ENCODE results near the gene RANBP17. TPM values are rescaled to one million over a fixed set of nuclear protein-coding genes. Genes with fewer than 3 reads are reported as not detected.

RANBP17 gene
- total RNA-seq, 1 donor from 2014 or later, result 9.6 TPM

GRCh38 chr5:171092194-171092593 is 230.4 kb downstream of the RANBP17 start:
- peak; percentile 58 for DNase-seq (ENCODE audit: low read depth)

DNA sequence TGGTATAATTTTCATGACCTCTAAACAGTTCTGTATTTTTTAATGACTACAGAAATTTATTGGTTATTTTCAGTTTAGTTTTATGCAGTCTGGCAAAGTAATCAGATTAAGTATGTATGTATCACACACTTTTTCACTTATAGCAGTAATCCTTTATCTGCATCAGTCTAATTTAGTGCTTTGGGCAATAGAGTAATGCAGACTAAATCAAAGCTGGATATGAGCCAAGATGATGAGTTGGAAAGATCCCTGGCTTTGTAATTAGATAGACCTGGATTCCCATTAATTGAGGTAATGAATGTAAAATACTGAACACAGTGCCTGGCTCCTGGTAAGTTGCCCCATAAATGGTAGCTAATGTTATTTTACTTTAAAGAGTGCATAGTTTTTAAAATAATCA is 231.8 kb downstream of the RANBP17 start:
- no peak for DNase-seq (ENCODE audit: low read depth)

DNA sequence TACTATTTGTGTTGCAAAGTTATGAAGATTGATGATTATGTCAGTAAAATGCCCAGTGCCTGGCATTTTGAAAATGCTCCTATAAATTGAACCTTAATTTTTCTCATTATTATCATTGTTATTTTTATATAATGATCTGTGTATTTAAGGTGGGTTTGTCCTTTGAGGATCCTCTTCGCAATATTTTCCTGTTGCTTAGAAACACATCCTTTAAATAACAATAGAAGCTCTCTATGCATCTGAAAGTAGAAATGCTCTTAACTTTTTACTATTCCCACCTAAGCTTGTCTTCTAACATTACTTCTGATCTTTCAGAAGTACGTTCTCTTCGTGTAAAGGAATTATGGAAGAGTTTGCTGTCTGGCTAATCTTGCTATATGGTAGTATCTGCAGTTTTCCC is 232.5 kb downstream of the RANBP17 start:
- DNase-seq (ENCODE audit: low read depth), result no peak

DNA sequence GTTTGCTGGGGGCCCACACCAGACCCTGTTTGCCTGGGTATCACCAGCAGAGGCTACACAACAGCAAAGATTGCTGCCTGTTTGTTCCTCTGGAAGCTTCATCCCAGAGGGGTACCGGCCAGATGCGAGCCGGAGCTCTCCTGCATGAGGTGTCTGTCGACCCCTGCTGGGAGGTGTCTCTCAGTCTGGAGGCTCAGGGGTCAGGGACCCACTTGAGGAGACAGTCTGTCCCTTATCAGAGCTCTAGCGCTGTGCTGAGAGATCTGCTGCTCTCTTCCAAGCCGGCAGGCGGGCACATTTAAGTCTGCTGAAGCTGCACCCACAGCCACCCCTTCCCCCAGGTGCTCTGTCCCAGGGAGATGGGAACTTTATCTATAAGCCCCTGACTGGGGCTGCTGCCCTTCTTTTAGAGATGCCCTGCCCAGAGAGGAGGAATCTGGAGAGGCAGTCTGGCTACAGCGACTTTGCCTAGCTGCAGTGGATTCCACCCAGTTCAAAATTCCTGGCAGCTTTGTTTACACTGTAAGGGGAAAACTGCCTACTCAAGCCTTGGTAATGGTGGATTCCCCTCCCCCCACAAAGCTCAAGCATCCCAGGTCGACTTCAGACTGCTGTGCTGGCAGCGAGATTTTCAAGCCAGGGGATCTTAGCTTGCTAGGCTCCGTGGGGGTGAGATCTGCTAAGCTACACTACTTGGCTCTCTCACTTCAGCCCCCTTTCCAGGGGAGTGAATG is 241.2 kb downstream of the RANBP17 start:
- DNase-seq (ENCODE audit: low read depth), result no peak

DNA sequence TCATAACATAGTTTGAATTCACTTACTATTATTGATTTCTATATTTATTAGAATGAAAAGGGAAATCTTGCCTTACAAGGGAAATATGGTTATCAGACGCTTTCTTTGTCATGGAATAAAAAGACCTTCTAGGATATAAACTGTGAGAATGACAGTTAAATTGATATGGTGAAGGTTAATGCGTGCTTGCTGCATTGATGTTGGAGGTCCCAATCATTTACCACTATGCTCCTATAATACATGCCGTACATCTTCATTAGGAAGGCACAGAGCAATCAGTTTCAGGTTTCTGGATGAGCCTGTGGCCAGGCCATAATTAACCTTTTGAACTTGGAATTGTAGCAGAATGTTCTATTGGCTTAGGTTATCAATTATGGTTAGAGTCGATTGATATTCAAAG is 245.9 kb downstream of the RANBP17 start:
- DNase-seq (ENCODE audit: low read depth), result no peak

- no peak for DNase-seq (ENCODE audit: low read depth)
These were observed 253.7 kb downstream of the RANBP17 start for GRCh38 chr5:171115519-171115918.

GRCh38 chr5:171116719-171117118 is 254.9 kb downstream of the RANBP17 start:
- DNase-seq (ENCODE audit: low read depth), result no peak

- DNase-seq (ENCODE audit: low read depth), result no peak
These were observed 259.3 kb downstream of the RANBP17 start for GRCh38 chr5:171120986-171121622.

GRCh38 chr5:171121638-171122037 is 259.8 kb downstream of the RANBP17 start:
- no peak for DNase-seq (ENCODE audit: low read depth)

DNA sequence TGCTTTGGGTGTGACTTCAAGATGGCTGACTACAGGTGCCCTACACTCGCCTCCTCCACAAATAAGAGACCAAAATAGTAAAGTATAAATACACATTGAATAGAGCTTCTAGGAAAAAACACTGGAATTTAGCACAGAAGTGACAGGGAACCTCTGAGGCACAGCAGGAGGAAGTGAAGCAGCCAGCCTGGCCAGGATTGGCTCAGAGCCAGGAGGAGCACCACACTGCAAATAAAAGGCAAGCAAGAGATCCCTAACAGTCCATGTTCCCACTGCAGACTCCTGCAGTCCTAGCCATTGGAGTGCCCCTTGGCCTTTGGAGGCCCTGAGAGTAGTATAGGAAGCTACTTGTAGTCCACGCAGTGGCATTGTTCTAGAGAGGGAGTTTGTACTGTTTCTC is 260.6 kb downstream of the RANBP17 start:
- peak; percentile 3 for DNase-seq (ENCODE audit: low read depth)

DNA sequence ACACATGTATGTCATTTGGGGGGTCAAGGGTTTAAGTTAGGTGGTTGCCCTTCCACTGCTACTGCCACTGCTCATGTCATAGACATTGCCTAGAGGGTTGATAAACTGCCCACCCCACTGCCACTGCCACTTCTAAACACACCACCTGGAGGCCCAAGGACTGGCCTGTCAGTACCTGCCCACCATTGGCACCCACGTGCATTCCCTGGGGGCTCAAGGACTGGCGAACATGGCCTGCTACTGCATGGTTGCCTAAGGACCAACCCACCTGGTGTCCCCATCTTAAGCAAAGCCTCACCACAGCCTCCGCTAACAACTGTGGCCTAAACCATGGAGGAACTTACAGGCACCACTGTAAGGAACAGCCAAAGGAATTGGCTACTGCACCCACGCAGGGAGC is 261.6 kb downstream of the RANBP17 start:
- no peak for DNase-seq (ENCODE audit: low read depth)

DNA sequence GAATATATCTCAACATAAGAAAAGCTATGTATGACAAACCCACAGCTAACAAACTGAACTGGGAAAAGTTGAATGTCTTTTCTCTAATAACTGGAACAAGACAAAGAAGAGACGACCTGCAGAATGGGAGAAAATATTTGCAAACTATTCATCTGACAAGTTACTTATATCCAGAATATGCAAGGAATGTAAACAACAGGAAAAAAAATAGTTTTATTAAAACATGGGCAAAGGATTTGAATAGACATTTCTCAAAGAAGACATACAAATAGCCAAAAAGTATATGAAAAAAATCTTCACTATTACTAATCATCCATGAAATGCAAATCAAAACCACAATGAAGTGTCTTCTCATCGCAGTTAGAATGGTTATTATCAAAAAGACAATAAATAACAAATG is 265.5 kb downstream of the RANBP17 start:
- no peak for DNase-seq (ENCODE audit: low read depth)

DNA sequence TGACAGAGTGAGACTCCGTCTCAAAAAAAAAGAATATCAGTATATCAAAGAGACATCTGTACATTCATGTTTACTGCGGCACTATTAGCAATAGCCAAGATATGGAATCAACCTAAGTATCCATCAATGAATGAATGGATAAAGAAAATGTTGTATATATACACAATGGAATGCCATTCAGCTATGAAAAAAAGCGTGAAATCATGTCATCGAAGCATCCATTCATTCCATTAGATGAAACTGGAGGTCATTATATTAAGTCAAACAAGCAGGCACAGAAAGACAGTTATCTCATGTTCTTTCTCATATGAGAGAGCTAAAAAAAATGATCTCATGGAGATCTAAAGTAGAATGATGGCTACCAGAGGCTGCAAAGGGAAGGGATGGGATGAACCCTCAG is 266.3 kb downstream of the RANBP17 start:
- DNase-seq (ENCODE audit: low read depth), result no peak

- no peak for DNase-seq (ENCODE audit: low read depth)
These were observed 267.5 kb downstream of the RANBP17 start for GRCh38 chr5:171129308-171129707.

DNA sequence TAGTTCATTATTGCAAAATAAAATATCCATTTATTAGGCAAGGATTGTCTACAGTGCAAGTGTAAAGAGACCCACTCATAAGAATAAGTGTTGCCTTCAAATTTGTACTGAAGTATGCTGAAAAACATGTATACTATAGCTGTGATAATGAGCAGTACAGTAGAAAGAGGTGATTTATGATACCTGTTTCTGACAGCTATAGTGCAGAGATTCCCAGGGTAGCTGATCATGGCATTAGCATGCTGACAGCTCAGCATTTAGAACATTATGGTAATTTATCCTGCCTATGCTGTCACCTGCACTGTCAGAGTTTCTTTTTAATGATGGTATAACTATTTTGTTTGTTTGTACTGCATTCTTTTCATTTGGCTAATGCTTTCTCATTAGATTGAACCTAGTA is 269.7 kb downstream of the RANBP17 start:
- no peak for DNase-seq (ENCODE audit: low read depth)

- DNase-seq (ENCODE audit: low read depth), result peak; percentile 73
These were observed 276.1 kb downstream of the RANBP17 start for GRCh38 chr5:171137768-171138525.

GRCh38 chr5:171139227-171139626 is 277.4 kb downstream of the RANBP17 start:
- DNase-seq (ENCODE audit: low read depth), result no peak

DNA sequence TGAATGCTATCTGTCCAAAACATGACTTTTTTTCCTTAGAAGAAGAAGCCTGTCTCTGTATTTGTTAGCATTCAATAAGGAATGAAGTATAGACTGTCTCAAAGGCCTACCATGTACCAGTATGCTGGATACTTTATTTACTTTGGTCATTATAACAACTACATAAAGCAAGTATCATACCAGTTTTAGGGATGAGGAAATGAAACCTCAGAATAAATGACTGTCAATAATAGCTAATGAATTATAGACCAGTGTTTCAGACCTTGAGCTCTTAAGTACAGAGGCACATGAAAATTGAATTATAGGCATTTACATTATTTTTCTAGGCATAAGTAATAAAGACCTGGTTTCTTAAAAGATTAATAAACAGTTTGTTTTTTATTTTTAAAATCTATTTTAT is 280.8 kb downstream of the RANBP17 start:
- DNase-seq (ENCODE audit: low read depth), result no peak

DNA sequence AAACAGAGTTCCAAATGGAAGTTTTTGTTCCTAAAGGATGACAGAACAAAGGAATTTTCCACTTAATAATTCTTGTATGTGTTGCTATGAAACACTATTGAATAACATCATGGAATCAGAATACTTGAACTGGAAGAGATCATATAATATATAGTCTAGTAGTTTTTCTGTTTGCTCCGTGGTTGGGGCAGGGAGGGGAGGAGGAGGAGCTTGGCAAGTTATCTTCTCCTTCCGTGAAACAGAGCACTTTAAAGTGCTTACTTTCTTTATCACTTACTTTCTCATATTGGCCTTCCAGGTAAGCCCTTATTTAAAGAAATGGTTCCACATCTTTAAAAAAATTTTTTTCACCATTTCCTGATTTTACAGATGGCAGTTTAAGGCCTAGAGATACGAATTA is 281.4 kb downstream of the RANBP17 start:
- DNase-seq (ENCODE audit: low read depth), result no peak

GRCh38 chr5:171143926-171144325 is 282.1 kb downstream of the RANBP17 start:
- no peak for DNase-seq (ENCODE audit: low read depth)

DNA sequence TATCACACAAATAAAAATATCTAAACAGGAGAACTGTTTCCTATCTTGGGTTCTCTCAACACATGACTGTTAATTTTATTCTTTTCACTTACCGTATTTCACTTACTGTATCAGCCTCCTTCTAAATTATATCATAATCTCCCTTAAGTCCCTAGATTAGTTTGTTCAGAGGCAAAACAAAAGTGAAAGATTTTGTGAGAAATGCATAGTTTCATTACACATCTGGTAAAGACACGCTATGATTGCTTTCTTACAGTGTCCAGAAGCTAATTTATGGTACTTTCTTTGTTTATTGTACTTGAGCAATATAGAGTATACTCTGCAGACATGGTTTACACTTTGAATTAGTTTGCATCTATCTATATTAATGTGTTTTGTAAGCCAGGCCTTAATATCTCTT is 287.5 kb downstream of the RANBP17 start:
- DNase-seq (ENCODE audit: low read depth), result no peak

GRCh38 chr5:171149772-171150171 is 288.0 kb downstream of the RANBP17 start:
- DNase-seq (ENCODE audit: low read depth), result no peak

GRCh38 chr5:171152382-171152781 is 290.6 kb downstream of the RANBP17 start:
- peak; percentile 27 for DNase-seq (ENCODE audit: low read depth)

Measured in renal cortical epithelial cell (primary cell).